Type B pancreatic cell (in vitro differentiated cells): ENCODE measurements around the gene SUSD1. TPM values are rescaled to one million over a fixed set of nuclear protein-coding genes. Genes with fewer than 3 reads are reported as not detected.

ENCODE experiments used
- DNase-seq: peaks from one replicate; pipeline ENCODE4 v3.0.0; 2021; ENCODE audit warnings: mixed read lengths; ENCODE audit not compliant: unreplicated experiment; ENCODE audit errors: extremely low spot score
- H3K27ac Mint-ChIP-seq: 2 replicates; pipeline ENCODE4 v1.8.0; 2021; ENCODE audit warnings: mild to moderate bottlenecking, mixed read lengths
- H3K27me3 Mint-ChIP-seq: 2 replicates; pipeline ENCODE4 v1.8.0; 2021; ENCODE audit warnings: mixed read lengths
- H3K36me3 Mint-ChIP-seq: 2 replicates; pipeline ENCODE4 v1.8.0; 2021; ENCODE audit warnings: mixed read lengths
- H3K4me1 Mint-ChIP-seq: one replicate; pipeline ENCODE4 v1.8.0; 2021; ENCODE audit warnings: mixed read lengths; ENCODE audit not compliant: unreplicated experiment
- H3K4me3 Mint-ChIP-seq: 2 replicates; pipeline ENCODE4 v1.8.0; 2021; ENCODE audit warnings: mild to moderate bottlenecking, mixed read lengths
- H3K9me3 Mint-ChIP-seq: 2 replicates; pipeline ENCODE4 v1.8.0; 2021; ENCODE audit warnings: mixed read lengths
- total RNA-seq: library from RNA; stranded (reverse); gene quantifications from 2 replicates; pipeline ENCODE4 v1.2.1, GENCODE V29; 2021; ENCODE audit warnings: low replicate concordance
- TF ChIP-seq, protein P1 (sequence below): fragments of 200-600 bp; sonication (generic); conservative IDR thresholded peaks from 2 replicates; pipeline ENCODE4 v1.5.0; 2021; ENCODE audit warnings: antibody characterized with exemption, mild to moderate bottlenecking

SUSD1 gene
- total RNA-seq, 1 donor from 2014 or later: 16.3 TPM

DNA sequence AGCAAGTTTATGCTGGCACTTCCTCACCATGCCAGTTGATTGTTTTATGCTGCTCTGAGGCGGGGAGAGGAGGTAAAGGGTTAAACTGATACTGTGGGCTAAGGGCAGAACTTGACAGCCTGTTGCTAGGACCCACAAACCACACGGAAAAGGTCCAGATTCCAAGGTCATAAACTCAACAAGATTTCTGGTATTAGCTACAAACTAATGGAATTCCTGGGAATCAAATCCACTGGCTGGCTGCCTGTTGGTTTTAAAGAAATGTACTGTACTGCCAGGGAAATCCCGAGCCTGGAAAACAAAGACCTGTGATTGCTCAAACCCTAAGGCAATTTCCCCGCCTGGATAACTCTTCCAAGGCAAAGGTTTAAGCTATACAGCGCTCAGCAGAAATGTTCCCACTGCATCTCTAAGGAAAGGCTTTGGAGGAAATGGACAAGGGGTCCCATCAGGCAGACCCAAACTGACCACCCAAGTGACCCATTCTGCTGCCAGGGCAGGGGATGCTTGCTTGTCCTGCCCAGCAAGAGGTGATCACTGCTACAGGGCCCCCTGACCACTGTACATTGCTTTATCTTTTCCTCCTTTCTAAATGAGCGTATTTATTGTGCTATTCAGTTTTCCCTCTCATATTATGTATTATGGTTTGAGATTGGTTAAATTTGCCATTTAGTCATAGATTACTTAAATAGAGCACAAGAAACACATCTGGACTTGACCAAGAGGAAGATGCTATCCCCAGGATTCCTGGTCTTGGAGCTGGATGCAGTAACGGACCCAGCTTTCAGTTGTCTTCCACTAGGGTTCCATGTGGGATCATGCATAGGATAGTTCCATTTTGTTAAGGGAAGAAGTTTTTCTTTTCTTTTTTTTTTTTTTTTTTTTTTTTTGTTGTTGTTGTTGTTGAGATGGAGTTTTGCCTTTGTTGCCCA lies 124.3 kb downstream of the SUSD1 start:
- H3K4me3 Mint-ChIP-seq: no peak overlapping the region
- H3K4me1 Mint-ChIP-seq: no peaks in the 10 kb centered on the region
- H3K36me3 Mint-ChIP-seq: peaks cover 14% of the 10 kb centered on the region
- DNase-seq: no peak
- H3K27me3 Mint-ChIP-seq: no peaks in the 10 kb centered on the region
- H3K27ac Mint-ChIP-seq: no peak overlapping the region
- TF ChIP-seq, protein P1, sequence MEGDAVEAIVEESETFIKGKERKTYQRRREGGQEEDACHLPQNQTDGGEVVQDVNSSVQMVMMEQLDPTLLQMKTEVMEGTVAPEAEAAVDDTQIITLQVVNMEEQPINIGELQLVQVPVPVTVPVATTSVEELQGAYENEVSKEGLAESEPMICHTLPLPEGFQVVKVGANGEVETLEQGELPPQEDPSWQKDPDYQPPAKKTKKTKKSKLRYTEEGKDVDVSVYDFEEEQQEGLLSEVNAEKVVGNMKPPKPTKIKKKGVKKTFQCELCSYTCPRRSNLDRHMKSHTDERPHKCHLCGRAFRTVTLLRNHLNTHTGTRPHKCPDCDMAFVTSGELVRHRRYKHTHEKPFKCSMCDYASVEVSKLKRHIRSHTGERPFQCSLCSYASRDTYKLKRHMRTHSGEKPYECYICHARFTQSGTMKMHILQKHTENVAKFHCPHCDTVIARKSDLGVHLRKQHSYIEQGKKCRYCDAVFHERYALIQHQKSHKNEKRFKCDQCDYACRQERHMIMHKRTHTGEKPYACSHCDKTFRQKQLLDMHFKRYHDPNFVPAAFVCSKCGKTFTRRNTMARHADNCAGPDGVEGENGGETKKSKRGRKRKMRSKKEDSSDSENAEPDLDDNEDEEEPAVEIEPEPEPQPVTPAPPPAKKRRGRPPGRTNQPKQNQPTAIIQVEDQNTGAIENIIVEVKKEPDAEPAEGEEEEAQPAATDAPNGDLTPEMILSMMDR: no peak
- no peaks in the 10 kb centered on the region for H3K9me3 Mint-ChIP-seq

DNA sequence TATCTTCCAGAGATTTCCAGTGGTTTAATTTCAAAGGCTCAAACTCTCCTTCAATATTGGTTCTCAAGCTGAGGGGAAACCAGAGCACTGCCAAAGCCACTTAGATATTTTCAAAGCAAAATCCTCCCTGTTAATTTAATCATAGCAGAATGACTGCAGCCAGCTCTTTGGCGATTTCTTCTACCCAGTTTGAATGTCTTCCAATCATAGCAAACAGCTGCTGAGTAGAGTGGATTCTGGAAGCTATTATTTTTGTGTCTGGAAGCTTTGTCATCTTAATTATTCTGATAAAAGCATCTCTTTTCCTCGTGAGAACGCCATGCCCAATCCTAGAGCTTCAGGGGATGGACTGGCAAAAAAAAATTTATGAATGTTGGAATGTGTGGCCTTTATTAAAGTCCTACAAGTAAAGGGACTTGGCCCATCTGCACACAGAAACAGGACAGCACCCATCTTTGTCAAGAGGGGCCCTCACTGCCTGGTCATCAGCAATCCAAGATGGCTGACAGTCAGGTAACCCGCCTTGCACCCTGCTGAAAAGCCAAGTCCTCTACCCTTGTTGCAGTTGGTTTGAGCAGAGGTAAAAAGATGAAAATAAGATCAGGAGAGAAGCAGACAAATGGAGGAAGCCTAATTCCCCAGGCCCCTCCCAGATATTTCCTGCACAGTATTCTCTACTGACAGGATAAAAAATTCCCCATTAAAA lies 125.1 kb downstream of the SUSD1 start:
- H3K27me3 Mint-ChIP-seq: no peaks in the 10 kb centered on the region
- no peak overlapping the region for H3K4me3 Mint-ChIP-seq
- DNase-seq: no peak
- peaks cover 14% of the 10 kb centered on the region for H3K36me3 Mint-ChIP-seq
- H3K27ac Mint-ChIP-seq: no peak overlapping the region
- no peaks in the 10 kb centered on the region for H3K9me3 Mint-ChIP-seq
- TF ChIP-seq, protein P1: no peak
- H3K4me1 Mint-ChIP-seq: no peaks in the 10 kb centered on the region

DNA sequence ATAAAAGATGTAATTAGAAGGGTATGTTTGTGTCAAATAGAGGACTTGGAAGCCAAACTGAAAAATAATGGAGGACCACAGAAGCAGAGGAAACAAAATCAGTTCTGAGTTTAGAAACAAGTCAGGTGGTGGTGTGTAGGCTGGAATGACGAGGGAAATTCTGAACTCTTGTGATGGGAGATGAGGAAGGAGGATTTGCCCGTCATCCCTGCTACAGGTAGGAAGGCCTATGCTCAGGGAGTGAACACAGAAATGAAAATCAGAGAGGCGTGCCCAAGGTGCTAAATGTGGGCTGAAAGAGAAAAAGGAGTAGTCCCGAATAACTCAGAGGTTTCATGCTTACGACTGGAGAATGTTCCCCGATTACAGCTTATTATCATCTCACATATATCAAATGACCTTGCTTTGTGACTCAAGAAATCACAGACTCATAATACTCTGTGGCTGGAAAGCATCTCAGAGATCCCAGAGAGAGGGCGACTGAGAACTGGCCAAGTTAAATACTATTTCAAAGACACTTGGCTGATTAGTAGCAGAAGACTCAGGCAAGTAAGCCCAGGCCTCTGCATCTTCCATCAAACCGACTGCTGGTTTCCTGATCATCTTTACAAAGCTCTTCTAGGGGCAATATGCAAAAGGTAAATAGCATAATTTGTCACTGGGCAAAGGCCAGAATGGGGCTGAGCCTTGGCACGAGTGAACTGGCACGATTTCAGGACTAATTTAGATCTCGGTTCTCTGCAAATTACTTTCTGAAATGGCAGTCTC lies 126.0 kb downstream of the SUSD1 start:
- peaks cover 14% of the 10 kb centered on the region for H3K36me3 Mint-ChIP-seq

DNA sequence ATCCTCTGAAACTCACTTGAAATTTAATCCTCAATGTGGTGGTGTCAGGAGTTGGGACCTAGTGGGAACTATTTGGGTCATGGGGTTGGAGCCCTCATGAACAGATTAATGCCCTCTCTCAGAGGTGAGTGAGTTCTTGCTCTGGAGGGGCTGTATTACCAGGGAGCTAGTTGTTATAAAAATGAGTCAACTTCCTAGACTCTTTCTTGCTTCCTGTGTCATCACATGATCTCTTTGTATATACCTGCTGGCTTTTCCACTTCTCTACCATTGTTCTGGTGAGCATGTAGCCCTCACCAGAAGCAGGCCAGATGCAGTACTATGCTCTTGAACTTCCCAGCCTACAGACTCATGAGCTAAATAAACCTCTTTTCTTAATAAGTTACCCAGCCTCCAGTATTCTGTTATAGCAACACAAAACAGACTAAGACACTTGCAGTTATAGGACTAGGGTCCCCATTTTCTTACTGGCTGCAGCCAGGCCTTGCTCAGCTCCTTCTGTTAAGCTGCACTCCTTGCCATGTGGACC lies 127.5 kb downstream of the SUSD1 start:
- Mint-ChIP-seq H3K27me3 (no peaks in the 10 kb centered on the region), H3K4me3 (no peak overlapping the region), H3K9me3 (no peaks in the 10 kb centered on the region), H3K4me1 (peaks cover 7% of the 10 kb centered on the region), H3K36me3 (peaks cover 9% of the 10 kb centered on the region), H3K27ac (no peak overlapping the region)
- TF ChIP-seq, protein P1: no peak
- DNase-seq: no peak

More for the DNA sequence above, 126.0 kb downstream of the SUSD1 start:
- H3K4me3 Mint-ChIP-seq: no peak overlapping the region
- H3K4me1 Mint-ChIP-seq: no peaks in the 10 kb centered on the region
- TF ChIP-seq, protein P1: no peak
- DNase-seq: no peak
- H3K27me3 Mint-ChIP-seq: no peaks in the 10 kb centered on the region
- H3K9me3 Mint-ChIP-seq: no peaks in the 10 kb centered on the region
- H3K27ac Mint-ChIP-seq: no peak overlapping the region

DNA sequence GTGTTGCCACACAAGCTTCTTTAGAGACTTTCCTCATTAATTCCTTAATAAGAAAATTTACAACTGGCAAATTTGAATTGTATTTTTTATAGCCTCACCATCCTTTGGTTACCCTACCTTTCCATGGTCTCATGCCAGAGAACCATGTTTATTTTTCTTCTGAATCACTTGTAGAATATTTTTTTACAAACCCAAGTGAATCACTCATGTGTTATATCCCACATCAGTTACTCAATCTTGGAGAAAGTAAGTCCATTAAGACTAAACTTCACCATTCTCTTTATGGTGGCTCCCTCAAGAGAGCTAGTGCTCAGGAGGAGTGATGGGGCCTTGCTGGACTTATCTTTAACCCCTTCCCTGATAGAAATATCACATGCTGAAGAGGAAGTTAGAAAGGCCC lies 128.9 kb downstream of the SUSD1 start:
- Mint-ChIP-seq H3K36me3 (peaks cover 16% of the 10 kb centered on the region), H3K9me3 (peaks cover 7% of the 10 kb centered on the region), H3K27ac (no peak overlapping the region), H3K4me3 (no peak overlapping the region), H3K27me3 (no peaks in the 10 kb centered on the region), H3K4me1 (peaks cover 18% of the 10 kb centered on the region)
- TF ChIP-seq, protein P1: no peak
- DNase-seq: no peak
